GM19239 (cell line): ENCODE results near the gene MMS22L.
"Not testable (repeated sequence)": the region's sequence is repeated elsewhere in the genome, so short reads cannot be mapped to it uniquely, and the experiment has no call there.

Source experiments
- DNase-seq: peaks from one replicate; pipeline ENCODE4 v3.0.0; 2011; ENCODE audit warnings: low spot score; ENCODE audit not compliant: insufficient read length
- FAIRE-seq: peaks from 2 replicates; lab custom pipeline; 2011; peaks lifted over from hg19 to GRCh38; lab: Jason Lieb, UNC

Gene MMS22L

GRCh38 chr6:97262676-97263075 is 20.3 kb downstream of the MMS22L start:
- peak; percentile 65 for FAIRE-seq
- no peak for DNase-seq

DNA sequence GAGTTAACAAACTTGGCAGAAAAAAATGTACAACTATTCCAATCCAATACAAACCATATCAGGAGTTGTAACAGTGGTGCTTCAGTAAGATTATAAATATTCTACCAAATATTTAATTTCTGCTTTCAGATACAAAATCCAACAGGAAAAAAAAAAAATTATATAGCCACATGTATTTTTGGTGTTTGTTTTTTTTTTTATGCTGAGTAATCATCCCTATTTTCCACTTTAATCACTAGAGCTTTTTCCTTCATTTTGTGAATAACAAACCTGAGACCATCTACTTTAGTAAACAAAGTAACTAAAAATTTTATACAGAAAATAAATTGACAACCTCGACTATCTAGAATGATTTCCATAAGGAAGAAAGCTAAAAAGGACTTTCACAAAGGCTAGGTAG is 36.2 kb downstream of the MMS22L start:
- no peak for FAIRE-seq
- no peak for DNase-seq

- no peak for DNase-seq
- no peak for FAIRE-seq
Measured at GRCh38 chr6:97240222-97240621, 42.8 kb downstream of the MMS22L start.

DNA sequence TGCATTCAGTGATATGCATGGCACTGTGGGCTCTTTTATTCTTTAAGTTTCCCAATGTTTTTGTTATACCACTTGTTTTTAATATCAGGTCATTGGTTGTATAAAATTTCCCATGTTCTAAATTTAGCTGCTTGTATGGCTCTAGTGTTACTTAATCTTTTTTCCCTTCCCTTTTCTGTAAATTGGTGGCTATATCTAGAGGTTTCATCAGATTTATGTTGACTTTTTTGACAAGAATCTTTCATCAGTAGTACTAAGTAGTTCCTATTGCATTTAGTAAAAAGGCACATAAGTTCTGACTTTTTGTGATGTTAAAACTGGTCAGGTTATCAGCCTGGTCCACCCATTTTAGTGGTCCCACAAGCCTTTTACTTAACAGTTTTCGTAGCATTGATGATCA is 51.1 kb downstream of the MMS22L start:
- FAIRE-seq, result no peak
- no peak for DNase-seq

DNA sequence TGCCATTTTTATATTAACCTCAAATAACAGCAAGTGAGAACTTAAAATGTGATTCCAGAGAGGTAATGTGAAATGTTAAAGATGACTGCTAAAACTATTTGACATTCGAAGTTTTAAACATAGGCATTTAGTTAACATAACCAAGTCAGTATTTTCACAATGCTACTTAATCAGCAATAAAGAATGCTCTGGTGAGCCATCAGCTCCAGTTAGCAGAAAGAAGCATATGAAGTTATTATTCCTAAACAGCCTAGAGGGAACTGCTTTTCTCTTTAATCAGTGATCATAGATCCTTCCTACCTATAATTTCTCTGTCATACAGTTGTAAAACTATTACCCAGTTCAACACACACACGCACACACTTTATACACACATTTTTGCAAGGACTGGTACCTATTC is 60.1 kb downstream of the MMS22L start:
- FAIRE-seq, result no peak
- DNase-seq, result no peak

GRCh38 chr6:97218912-97219311 is 64.1 kb downstream of the MMS22L start:
- DNase-seq (no peak), FAIRE-seq (peak; percentile 35)

GRCh38 chr6:97215157-97215769 is 67.8 kb downstream of the MMS22L start:
- DNase-seq, result no peak
- no peak for FAIRE-seq

- DNase-seq (no peak), FAIRE-seq (no peak)
Measured at GRCh38 chr6:97214671-97215070, 68.3 kb downstream of the MMS22L start.

DNA sequence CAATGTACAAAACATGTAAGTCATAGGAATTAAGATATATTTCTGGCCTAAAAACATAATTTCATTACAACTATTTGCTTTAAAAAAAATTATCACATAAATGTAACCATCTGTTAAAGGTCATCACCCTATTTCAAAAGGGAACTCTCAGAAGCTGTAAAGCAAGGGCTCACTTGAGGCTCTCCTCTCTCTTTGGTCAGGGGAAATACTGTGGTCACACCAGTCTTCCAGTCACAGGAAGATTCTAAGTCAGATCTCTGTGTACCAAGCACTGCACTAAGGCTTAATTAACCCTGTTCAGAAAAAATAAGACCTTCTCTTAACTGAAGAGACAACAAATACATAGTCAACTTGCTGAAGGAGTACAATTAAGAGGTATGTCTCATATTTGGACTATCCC is 75.6 kb downstream of the MMS22L start:
- peak; percentile 18 for FAIRE-seq
- DNase-seq, result no peak

GRCh38 chr6:97205966-97206365 is 77.0 kb downstream of the MMS22L start:
- DNase-seq, result no peak
- FAIRE-seq, result no peak

GRCh38 chr6:97203343-97203742 is 79.7 kb downstream of the MMS22L start:
- DNase-seq (no peak), FAIRE-seq (no peak)

DNA sequence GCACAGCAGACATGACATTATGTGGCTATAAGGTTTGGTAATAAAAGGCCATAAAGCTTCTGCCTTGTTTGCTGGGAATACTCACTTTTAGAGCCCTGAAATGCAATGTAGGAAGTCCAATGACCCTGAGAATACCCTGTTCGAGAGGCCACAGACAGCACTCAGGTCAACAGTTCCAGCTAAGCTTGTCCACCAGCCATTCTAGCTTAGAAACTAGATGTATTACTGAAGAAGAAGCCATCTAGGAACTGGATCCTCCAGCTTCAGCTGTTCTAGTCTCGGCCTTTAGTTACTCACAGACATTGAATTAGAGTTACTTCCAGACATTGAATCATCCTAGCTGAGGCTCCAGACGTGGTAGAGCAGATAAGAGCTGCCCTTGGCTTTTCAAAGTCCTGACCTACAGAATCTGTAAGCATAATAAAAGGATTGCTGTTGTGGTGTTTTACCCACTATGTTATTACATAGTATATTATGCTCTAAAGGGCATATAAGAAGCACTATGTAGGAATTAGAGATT is 84.9 kb downstream of the MMS22L start:
- DNase-seq, result no peak
- FAIRE-seq, result no peak

DNA sequence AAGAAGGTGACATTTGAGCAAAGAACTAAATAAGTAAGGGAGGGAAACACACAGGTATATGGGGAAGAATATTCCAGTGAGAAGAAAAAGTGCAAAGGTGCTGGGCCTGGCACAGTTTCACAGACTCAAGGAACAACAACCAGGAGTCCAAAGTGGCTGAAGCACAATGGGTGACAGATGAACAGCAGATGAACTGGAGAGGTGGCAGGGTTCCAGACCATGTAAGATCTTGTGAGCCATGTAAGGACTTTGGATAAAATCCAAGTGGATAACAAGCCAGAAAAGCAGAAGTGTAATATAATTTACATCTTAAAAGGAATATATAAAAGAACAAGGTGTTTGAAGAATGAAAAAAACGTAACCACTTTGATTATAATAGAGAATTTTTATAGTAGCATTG is 87.9 kb downstream of the MMS22L start:
- DNase-seq (no peak), FAIRE-seq (no peak)

DNA sequence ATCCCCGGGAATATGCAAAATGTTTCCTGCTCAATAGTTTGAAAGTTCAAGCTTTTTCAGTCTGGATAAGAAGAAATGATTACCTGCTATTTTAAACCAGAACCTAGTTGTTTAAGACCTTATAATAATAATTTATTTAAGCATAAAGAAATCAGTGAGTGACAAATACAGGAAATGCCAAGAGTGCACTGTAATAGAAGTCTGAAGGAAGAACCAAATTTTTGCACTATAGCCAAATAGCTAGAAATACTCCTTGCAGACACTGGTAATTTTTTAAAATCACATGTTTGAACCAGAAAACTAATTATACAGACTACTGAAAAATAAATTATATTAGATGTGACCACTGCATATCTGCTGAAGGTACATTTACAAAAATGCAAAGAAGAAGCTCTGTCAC is 93.2 kb downstream of the MMS22L start:
- FAIRE-seq, result no peak

GRCh38 chr6:97187951-97188350 is 95.1 kb downstream of the MMS22L start:
- DNase-seq (no peak), FAIRE-seq (no peak)

More for the DNA sequence above, 93.2 kb downstream of the MMS22L start:
- no peak for DNase-seq

DNA sequence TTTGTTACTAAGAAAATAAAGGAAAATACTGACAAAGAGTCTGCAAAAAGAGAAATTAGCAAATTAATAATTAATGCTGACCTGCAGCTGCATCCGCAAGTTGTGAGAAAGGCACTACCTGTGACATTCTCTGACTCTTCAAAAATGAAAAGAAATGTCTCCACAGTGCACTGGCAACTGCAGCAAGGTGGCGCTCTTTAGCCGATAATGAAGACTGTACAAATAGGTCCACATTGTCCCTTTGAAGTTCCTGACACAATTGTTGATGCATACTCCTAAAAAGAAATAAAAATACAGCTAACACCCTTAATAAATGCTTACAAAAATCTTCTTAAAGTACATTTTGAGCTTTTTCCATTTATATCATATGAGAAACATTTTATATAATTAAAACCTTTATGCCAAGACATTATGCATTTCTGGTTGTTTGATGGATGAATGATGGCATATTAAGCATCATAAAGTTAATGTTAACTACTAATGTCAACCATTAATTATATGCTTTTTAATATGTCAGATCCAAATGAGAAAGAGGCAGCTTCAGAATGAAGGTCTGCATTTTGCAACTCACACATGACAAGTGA is 96.5 kb downstream of the MMS22L start:
- DNase-seq (peak; percentile 22), FAIRE-seq (peak; percentile 90)

DNA sequence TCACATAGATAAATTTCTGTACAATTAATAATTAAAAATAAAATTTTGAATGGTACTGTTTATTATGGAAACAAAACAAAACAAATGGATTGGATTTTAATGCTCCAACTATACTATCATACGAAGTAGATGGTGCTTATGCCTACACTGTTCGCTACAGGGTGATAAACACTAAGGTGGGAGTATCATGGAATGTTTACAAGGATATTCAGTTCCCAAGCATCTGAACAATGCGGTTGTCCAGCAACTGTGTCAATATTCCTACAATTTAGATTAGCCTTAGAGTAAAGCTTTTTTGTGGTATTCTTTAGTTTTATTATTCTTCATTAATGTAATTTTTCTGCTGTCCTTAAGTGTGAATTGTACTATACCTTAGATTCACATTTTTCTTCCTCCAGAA is 105.1 kb downstream of the MMS22L start:
- FAIRE-seq (no peak), DNase-seq (no peak)

- FAIRE-seq (no peak), DNase-seq (no peak)
Measured at GRCh38 chr6:97176468-97176867, 106.5 kb downstream of the MMS22L start.

DNA sequence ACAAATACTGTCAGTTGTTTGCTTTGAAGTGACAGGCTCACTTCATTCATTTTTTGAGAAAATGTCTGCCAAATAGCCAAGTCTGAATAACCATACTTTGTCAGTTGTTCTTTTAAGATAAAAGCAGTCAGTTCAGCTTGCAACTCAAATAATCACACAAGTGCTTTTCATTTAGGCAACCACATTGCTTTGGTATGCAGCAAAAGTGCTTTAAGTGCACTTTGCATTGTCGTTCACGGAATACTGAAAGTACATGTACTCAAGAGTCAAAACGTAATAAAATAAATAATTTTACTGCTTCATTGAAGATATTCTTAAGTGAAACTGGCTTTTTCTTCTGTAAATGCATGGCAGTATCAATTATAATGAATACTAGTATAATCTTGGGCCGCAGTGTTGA is 107.2 kb downstream of the MMS22L start:
- DNase-seq (no peak), FAIRE-seq (no peak)

GRCh38 chr6:97174471-97174870 is 108.5 kb downstream of the MMS22L start:
- FAIRE-seq, result no peak

GRCh38 chr6:97160280-97160679 is 122.7 kb downstream of the MMS22L start:
- no peak for FAIRE-seq

More at GRCh38 chr6:97174471-97174870, 108.5 kb downstream of the MMS22L start:
- DNase-seq, result no peak

DNA sequence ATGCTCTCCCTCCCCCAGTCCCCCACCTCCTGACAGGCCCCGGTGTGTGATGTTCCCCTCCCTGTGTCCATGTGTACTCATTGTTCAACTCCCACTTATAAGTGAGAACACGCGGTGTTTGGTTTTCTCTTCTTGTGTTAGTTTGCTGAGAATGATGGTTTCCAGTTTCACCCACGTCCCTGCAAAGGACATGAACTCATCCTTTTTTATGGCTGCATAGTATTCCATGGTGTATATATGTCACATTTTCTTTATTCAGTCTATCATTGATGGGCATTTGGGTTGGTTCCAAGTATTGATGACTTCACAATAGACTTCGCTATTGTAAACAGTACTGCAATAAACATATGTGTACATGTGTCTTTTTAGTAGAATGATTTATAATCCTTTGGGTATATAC is 127.6 kb downstream of the MMS22L start:
- not testable (repeated sequence) for FAIRE-seq, DNase-seq

More at GRCh38 chr6:97160280-97160679, 122.7 kb downstream of the MMS22L start:
- no peak for DNase-seq
